ENCODE measurements around the gene PLPPR1.

The PLPPR1 gene

DNA sequence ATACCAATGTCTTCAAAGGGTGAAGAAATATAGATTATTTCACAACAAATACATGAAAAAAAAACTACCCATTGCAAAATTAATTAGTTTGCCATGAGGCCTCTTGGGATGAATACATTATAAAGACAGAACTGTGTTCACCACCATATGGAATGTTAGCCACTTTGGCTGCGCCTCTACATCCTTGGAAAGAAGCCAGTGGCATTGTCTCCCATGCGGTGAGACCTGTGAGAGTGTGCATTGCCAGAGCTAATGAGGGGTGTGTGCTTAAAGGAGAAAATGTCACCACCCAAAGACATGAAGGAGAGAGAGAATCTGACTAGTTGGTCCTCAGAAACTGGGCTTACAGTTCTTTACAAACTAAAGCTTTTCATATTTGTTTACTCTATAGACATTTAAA, 110.6 kb downstream of the PLPPR1 start:
- H3K27ac ChIP-seq = no peak overlapping the region
- no peak for TF ChIP-seq CTCF (conservative IDR thresholded peaks at IDR 0.05)

- TF ChIP-seq CTCF (conservative IDR thresholded peaks at IDR 0.05) = no peak
Observed at GRCh38 chr9:101140764-101141163, 112.2 kb downstream of the PLPPR1 start.

DNA sequence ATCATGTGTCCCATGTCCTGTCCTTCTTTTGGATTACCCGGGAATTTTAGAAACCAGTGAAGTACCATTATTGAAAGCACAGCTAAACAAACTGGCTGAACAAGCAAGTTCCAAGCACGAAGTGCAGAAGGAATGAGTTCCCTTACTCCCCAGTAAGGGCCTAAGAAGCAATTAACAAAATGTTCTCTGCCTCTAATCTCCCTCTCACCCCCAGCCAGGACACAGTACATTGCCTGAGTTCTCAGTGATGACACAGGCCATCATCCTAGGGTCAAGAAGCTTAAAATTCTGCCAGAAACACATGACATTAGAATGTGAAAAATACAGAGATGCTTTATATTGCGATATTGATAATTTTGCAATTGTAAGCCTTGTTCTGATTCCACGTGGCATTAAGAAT, 118.0 kb downstream of the PLPPR1 start:
- no peak overlapping the region for H3K27ac ChIP-seq
- no peak for TF ChIP-seq CTCF (conservative IDR thresholded peaks at IDR 0.05)

More at GRCh38 chr9:101140764-101141163, 112.2 kb downstream of the PLPPR1 start:
- no peak overlapping the region for H3K27ac ChIP-seq

- TF ChIP-seq CTCF (conservative IDR thresholded peaks at IDR 0.05) = no peak
- no peak overlapping the region for H3K27ac ChIP-seq
Observed at GRCh38 chr9:101148344-101148743, 119.8 kb downstream of the PLPPR1 start.

DNA sequence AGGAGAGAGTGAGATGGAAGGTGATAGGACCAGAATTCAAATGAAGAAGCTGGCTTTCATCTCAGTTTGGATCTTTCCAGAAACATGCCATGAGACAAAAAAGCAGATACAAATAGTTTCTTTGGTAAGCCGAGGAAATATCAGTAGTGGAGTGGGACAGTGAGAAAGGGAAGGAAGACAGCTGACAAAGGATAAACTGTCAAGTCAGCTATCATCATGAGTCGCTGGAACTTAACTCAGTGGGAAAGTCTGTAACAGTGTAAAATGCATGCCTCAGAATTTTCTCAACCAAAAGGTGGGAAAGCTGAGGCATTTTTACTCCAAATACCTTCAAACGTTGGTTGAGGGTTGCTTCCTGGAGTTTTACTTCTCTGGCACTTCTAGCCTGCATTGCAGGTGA, 129.8 kb downstream of the PLPPR1 start:
- TF ChIP-seq CTCF (conservative IDR thresholded peaks at IDR 0.05) = no peak
- no peak overlapping the region for H3K27ac ChIP-seq

DNA sequence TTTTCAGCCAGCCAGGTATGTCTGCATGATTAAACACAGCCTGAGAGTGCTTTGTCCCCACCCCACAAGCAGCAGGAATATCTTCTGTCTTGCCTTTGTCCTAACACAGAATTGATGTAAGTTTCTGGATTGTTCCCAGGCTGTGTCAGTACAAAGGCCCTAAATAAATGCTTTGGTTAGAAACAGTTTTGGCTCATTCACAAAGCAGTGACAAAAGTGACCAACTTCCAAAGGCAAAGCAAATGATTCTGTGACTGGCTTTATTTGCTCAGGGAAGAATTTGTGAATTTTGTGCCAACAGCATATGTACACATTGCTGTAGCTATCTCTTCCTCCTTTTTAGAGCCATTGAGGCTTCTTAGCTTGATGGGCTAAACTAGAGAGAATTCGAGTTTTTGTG, 133.7 kb downstream of the PLPPR1 start:
- peak overlapping the region; percentile 54 for H3K27ac ChIP-seq
- no peak for TF ChIP-seq CTCF (conservative IDR thresholded peaks at IDR 0.05)

GRCh38 chr9:101165131-101165530, 136.6 kb downstream of the PLPPR1 start:
- TF ChIP-seq CTCF (conservative IDR thresholded peaks at IDR 0.05) = no peak
- H3K27ac ChIP-seq = no peak overlapping the region

All from VCaP (cell line).